ENCODE results near the gene GRID1.

GRID1 gene

DNA sequence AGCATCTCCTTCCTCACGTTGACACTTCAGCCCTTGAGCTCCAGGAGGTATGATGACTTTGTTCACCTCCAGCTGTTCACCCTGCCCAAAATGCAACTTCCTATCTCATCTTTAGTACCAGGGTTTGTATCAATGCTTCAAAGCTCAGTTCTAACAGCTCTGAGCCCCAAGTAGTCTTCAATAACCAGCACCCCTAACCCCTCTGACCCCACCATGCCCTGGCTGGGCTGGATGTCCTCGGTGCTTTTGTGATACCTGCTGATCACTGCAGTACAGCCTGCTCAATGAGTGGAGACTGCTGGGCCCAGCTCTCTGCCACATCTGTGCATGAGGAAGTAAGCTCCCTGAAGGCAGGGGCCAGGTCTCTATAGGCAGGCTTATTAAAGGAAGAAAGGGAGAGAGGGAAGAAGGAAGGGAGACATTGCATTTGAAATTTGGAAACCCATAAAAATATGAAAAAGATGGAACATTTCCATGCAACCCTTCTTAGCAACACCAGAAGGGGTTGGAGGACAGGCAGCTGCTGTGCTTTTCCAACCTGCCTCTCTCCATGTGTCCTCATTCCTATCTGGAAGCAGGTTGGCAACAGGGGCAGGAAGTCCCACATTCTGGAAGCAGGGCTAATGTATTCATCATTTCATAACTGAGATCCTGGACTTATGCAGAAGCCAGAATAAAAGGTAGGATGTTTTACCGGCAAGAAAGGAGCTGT is 756.1 kb downstream of the GRID1 start:
- no peak overlapping the region for H3K4me3 ChIP-seq (ENCODE audit: low read depth, low read length)
- DNase-seq (ENCODE audit: low read depth) = no peak
- TF ChIP-seq CTCF (conservative IDR thresholded peaks at IDR 0.05; ENCODE audit: low read depth, low read length) = no peak

DNA sequence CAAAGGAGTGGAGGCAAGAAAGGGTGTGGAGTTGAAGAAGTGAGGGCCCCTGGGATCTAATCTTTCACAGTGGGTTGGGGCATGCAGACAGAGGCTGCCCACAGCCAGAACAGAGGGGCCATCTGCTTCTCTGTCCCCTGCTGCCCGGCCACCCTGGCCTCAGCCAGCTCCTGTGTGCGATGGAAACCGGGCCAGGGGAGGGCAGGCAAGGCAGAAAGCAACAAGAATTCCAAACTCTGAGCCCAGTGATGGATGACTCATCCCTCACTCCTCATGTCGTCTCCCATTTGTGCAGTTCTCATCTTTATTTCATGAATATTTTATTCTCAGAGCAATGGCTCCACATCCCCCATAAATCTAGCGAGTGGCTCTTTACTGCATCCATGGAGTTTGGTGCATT is 757.1 kb downstream of the GRID1 start:
- H3K4me3 ChIP-seq (ENCODE audit: low read depth, low read length) = no peak overlapping the region
- TF ChIP-seq CTCF (conservative IDR thresholded peaks at IDR 0.05; ENCODE audit: low read depth, low read length) = no peak
- no peak for DNase-seq (ENCODE audit: low read depth)

DNA sequence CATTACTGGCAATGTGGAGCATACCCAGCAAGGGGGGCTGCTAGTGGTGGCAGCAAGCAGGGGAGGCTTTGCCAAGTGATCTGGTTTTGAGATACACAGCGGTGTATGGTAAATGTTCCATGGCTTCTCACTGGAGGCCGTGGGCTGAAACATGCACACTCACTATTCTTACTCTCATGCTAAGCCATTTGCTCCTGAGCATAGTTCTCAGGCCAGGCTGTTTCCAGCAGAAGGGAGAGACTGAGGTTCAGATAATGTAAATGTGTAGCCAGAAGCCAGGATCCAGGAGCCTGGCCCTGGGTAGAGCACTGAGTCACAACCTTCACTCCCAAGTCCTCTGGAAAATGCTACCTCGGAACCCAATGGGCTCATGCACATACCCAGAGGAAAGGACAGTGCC is 757.9 kb downstream of the GRID1 start:
- TF ChIP-seq CTCF (conservative IDR thresholded peaks at IDR 0.05; ENCODE audit: low read depth, low read length) = no peak
- no peak overlapping the region for H3K4me3 ChIP-seq (ENCODE audit: low read depth, low read length)
- DNase-seq (ENCODE audit: low read depth) = no peak

GRCh38 chr10:85607043-85607695 is 759.4 kb downstream of the GRID1 start:
- no peak overlapping the region for H3K4me3 ChIP-seq (ENCODE audit: low read depth, low read length)
- no peak for TF ChIP-seq CTCF (conservative IDR thresholded peaks at IDR 0.05; ENCODE audit: low read depth, low read length)
- no peak for DNase-seq (ENCODE audit: low read depth)

DNA sequence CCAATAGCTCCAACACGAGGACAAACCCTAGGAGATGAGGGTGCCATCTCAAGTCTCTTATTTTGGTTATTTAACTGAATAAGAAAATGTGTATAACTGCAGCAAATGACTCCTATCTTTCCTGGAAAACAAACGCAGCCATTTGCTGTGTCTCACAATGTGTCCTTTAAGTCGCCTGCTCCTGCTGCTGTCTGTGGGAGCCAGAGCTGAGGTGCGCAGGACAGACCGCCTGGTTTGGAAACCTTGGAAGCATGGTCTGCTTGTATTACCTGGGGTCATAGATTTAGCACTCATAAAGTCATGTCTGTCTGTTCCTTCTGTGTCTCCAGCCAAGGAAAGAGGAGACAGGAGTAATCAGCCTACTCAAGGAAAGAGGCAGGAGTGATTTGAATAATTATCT is 760.2 kb downstream of the GRID1 start:
- no peak overlapping the region for H3K4me3 ChIP-seq (ENCODE audit: low read depth, low read length)
- TF ChIP-seq CTCF (conservative IDR thresholded peaks at IDR 0.05; ENCODE audit: low read depth, low read length) = no peak
- DNase-seq (ENCODE audit: low read depth) = no peak

GRCh38 chr10:85604884-85605283 is 761.7 kb downstream of the GRID1 start:
- TF ChIP-seq CTCF (conservative IDR thresholded peaks at IDR 0.05; ENCODE audit: low read depth, low read length) = no peak
- no peak overlapping the region for H3K4me3 ChIP-seq (ENCODE audit: low read depth, low read length)
- no peak for DNase-seq (ENCODE audit: low read depth)

All from choroid plexus epithelial cell (primary cell).